ENCODE results near the gene PLEKHA5. TPM values are rescaled to one million over a fixed set of nuclear protein-coding genes. Genes with fewer than 3 reads are reported as not detected.

The PLEKHA5 gene
- total RNA-seq, 4 donors from 2014 or later, result 25.8 to 65.5 (median 34.1) TPM

- no peak for TF ChIP-seq CTCF (IDR thresholded peaks at IDR 0.05)
- TF ChIP-seq POLR2A (IDR thresholded peaks at IDR 0.05), result no peak
- TF ChIP-seq POLR2AphosphoS5 (IDR thresholded peaks at IDR 0.05), result no peak
- TF ChIP-seq EP300 (IDR thresholded peaks at IDR 0.05), result no peak
- Histone ChIP-seq H3K4me1 (no peaks in the 10 kb centered on the region), H3K27me3 (no peaks in the 10 kb centered on the region), H3K9me3 (no peaks in the 10 kb centered on the region), H3K4me3 (no peak overlapping the region), H3K27ac (no peak overlapping the region), H3K36me3 (no peaks in the 10 kb centered on the region)
- WGBS, result 80% methylated on average over 3 of the region's 3 CpGs
- DNase-seq (ENCODE audit: low spot score in 2 of 2), result no peak
Measured at GRCh38 chr12:19139615-19140194, 10.2 kb downstream of the PLEKHA5 start.

- Histone ChIP-seq H3K9me3 (no peaks in the 10 kb centered on the region), H3K36me3 (no peaks in the 10 kb centered on the region), H3K27me3 (no peaks in the 10 kb centered on the region), H3K4me1 (no peaks in the 10 kb centered on the region), H3K4me3 (no peak overlapping the region), H3K27ac (no peak overlapping the region)
- DNase-seq (ENCODE audit: low spot score in 2 of 2), result no peak
- 84% methylated on average over 8 of the region's 8 CpGs for WGBS
- TF ChIP-seq POLR2A (IDR thresholded peaks at IDR 0.05) (no peak), EP300 (IDR thresholded peaks at IDR 0.05) (no peak), POLR2AphosphoS5 (IDR thresholded peaks at IDR 0.05) (no peak), CTCF (IDR thresholded peaks at IDR 0.05) (no peak)
Measured at GRCh38 chr12:19140381-19141236, 11.1 kb downstream of the PLEKHA5 start.

GRCh38 chr12:19142499-19142898 lies 13.0 kb downstream of the PLEKHA5 start:
- no peaks in the 10 kb centered on the region for H3K4me1 ChIP-seq
- DNase-seq (ENCODE audit: low spot score in 2 of 2), result no peak
- WGBS, result 95% methylated on average over 2 of the region's 2 CpGs
- no peak overlapping the region for H3K27ac ChIP-seq
- TF ChIP-seq POLR2AphosphoS5 (IDR thresholded peaks at IDR 0.05) (no peak), POLR2A (IDR thresholded peaks at IDR 0.05) (no peak)
- H3K4me3 ChIP-seq, result no peak overlapping the region
- no peaks in the 10 kb centered on the region for H3K36me3 ChIP-seq
- H3K27me3 ChIP-seq, result no peaks in the 10 kb centered on the region
- no peaks in the 10 kb centered on the region for H3K9me3 ChIP-seq

- TF ChIP-seq POLR2A (IDR thresholded peaks at IDR 0.05), result no peak
- TF ChIP-seq EP300 (IDR thresholded peaks at IDR 0.05), result no peak
- TF ChIP-seq CTCF (IDR thresholded peaks at IDR 0.05), result no peak
- TF ChIP-seq POLR2AphosphoS5 (IDR thresholded peaks at IDR 0.05), result no peak
- H3K27ac ChIP-seq, result no peak overlapping the region
- no peaks in the 10 kb centered on the region for H3K9me3 ChIP-seq
- no peak for DNase-seq (ENCODE audit: low spot score in 2 of 2)
- H3K27me3 ChIP-seq, result no peaks in the 10 kb centered on the region
- H3K4me3 ChIP-seq, result no peak overlapping the region
- H3K4me1 ChIP-seq, result no peaks in the 10 kb centered on the region
- 95% methylated on average over 6 of the region's 6 CpGs for WGBS
- H3K36me3 ChIP-seq, result no peaks in the 10 kb centered on the region
Measured at GRCh38 chr12:19144287-19144686, 14.8 kb downstream of the PLEKHA5 start.

- H3K27ac ChIP-seq, result no peak overlapping the region
- no peaks in the 10 kb centered on the region for H3K36me3 ChIP-seq
- H3K27me3 ChIP-seq, result no peaks in the 10 kb centered on the region
- 95% methylated on average over 2 of the region's 2 CpGs for WGBS
- TF ChIP-seq EP300 (IDR thresholded peaks at IDR 0.05) (no peak), POLR2AphosphoS5 (IDR thresholded peaks at IDR 0.05) (no peak), POLR2A (IDR thresholded peaks at IDR 0.05) (no peak), CTCF (IDR thresholded peaks at IDR 0.05) (no peak)
- DNase-seq (ENCODE audit: low spot score in 2 of 2), result no peak
- H3K4me1 ChIP-seq, result no peaks in the 10 kb centered on the region
- H3K4me3 ChIP-seq, result no peak overlapping the region
- H3K9me3 ChIP-seq, result no peaks in the 10 kb centered on the region
Measured at GRCh38 chr12:19144985-19145384, 15.5 kb downstream of the PLEKHA5 start.
